Activated naive CD8-positive, alpha-beta T cell treated with anti-CD3 and anti-CD28 coated beads, Interleukin-2, amount 10 ng/mL, durations not matched to agents 7 days and 5 days (primary cell): Measurements from ENCODE around the gene POLR1G. TPM values are rescaled to one million over a fixed set of nuclear protein-coding genes. Genes with fewer than 3 reads are reported as not detected.

ENCODE experiments used
- ATAC-seq: fragments of 150-1000 bp; cut with Tn5 transposase; one replicate; pipeline ENCODE4 v1.10.0; 2021; ENCODE audit warnings: low read depth, moderate library complexity
- POLR2A ChIA-PET: fragments of 350-600 bp; sonication (Branson Sonifier 250); formaldehyde crosslinking; loops from one replicate; lab custom pipeline; 2021; ENCODE audit warnings: antibody characterized with exemption; lab: Charles Lee
- DNase-seq: peaks from one replicate; pipeline ENCODE4 v3.0.0; 2021
- H3K27ac Mint-ChIP-seq: one replicate; pipeline ENCODE4 v1.8.0; 2022; ENCODE audit warnings: mild to moderate bottlenecking, mixed read lengths
- H3K27me3 Mint-ChIP-seq: one replicate; pipeline ENCODE4 v1.8.0; 2022; ENCODE audit warnings: mild to moderate bottlenecking, moderate library complexity, mixed read lengths
- H3K36me3 Mint-ChIP-seq: one replicate; pipeline ENCODE4 v1.8.0; 2021; ENCODE audit warnings: mild to moderate bottlenecking, mixed read lengths
- H3K4me1 Mint-ChIP-seq: one replicate; pipeline ENCODE4 v1.8.0; 2021; ENCODE audit warnings: mixed read lengths
- H3K4me3 Mint-ChIP-seq: one replicate; pipeline ENCODE4 v1.8.0; 2022; ENCODE audit warnings: mild to moderate bottlenecking, moderate library complexity, mixed read lengths
- H3K9me3 Mint-ChIP-seq: one replicate; pipeline ENCODE4 v1.8.0; 2021; ENCODE audit warnings: mixed read lengths
- total RNA-seq, 2 experiments: library from RNA; stranded (reverse); gene quantifications; one replicate each; pipeline ENCODE4 v1.2.3, GENCODE V29; 2021

POLR1G gene
- total RNA-seq, 2 experiments from 2014 or later = 6.0 to 6.3 TPM

DNA sequence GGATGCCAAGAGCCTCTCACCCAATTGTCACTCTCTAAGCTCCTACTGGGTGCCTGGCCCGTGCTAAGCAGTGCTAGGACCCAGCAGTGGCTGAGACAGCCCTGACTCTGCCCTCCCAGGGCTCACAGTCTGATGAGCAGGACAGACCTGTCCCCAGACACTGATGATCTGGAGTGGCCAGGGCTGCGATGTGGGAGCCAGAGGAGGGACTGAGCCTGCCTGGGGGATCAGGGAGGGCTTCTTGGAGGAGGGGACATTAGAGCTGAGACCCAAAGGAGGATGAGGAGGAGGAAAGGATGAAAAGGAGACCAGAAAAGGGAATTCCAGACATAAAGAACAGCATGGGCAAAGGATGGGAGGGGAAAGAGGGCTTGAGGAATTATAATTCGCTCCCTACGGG lies 10.7 kb downstream of the POLR1G start:
- H3K4me3 Mint-ChIP-seq = no peak overlapping the region
- peaks cover 30% of the 10 kb centered on the region for H3K4me1 Mint-ChIP-seq
- H3K36me3 Mint-ChIP-seq = peaks cover 21% of the 10 kb centered on the region
- no peak for DNase-seq
- H3K27me3 Mint-ChIP-seq = no peaks in the 10 kb centered on the region
- no peak for ATAC-seq
- no peaks in the 10 kb centered on the region for H3K9me3 Mint-ChIP-seq
- POLR2A ChIA-PET = interaction anchor here (1.5 kb wide), 1 partner anchor 10 kb away, joined by 3 read pairs; no protein-coding TSS in a partner anchor
- H3K27ac Mint-ChIP-seq = peak overlapping the region; percentile 72

DNA sequence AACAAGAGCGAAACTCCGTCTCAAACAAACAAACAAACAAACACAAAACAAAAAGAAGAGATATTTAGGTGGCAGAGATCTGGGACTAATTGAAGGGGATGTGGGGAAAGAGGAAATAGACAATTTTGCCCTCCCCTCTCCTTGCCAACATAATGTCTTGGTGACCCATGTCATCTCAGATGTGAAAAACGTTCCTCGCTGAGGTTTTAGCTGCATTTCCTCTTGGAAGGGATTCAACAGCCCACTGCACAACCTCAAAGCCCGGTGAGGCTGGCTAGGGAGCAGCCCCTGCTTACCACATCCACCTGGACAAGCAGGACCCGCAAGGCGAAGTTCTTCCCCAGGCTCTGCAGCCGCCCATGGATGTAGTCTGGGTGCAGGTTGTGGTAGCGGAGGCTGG lies 12.4 kb downstream of the POLR1G start:
- POLR2A ChIA-PET = interaction anchor here (1.0 to 1.6 kb wide), 4 partner anchors 9 to 49 kb away, joined by 3 to 5 read pairs (median 4); partner anchors contain the start of gene FOSB
- ATAC-seq (no peak), DNase-seq (no peak)
- Mint-ChIP-seq H3K27ac (peak overlapping the region; percentile 92), H3K4me1 (peaks cover 42% of the 10 kb centered on the region), H3K36me3 (peaks cover 20% of the 10 kb centered on the region), H3K27me3 (no peaks in the 10 kb centered on the region), H3K4me3 (peak overlapping the region; percentile 76), H3K9me3 (no peaks in the 10 kb centered on the region)

DNA sequence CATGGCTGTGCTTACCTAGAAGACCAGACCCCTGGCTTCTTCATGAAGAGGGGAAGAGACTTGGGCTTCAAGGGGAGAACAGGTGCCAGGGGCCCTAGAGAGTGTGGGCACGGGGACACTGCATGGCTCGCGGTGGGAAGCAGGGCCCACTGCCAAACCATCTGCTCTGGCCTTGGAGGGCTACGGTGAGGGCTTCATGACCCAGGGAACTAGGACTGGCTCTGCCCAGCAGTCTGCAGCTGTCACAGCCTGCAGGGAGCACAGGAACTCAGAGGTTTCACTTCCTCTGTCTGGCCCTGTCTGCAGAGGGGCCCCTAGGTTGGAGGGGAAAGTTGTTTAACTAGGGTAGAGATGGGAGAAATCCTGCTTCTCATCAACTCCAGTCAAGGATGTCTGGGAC lies 13.0 kb downstream of the POLR1G start:
- H3K27ac Mint-ChIP-seq = peak overlapping the region; percentile 92
- ATAC-seq = peak; percentile 59
- no peaks in the 10 kb centered on the region for H3K9me3 Mint-ChIP-seq
- peaks cover 20% of the 10 kb centered on the region for H3K36me3 Mint-ChIP-seq
- peak; percentile 51 for DNase-seq
- H3K27me3 Mint-ChIP-seq = no peaks in the 10 kb centered on the region
- POLR2A ChIA-PET = interaction anchor here (1.0 to 1.6 kb wide), 4 partner anchors 9 to 48 kb away, joined by 3 to 5 read pairs (median 4); partner anchors contain the start of gene FOSB
- H3K4me1 Mint-ChIP-seq = peaks cover 46% of the 10 kb centered on the region
- peak overlapping the region; percentile 76 for H3K4me3 Mint-ChIP-seq

DNA sequence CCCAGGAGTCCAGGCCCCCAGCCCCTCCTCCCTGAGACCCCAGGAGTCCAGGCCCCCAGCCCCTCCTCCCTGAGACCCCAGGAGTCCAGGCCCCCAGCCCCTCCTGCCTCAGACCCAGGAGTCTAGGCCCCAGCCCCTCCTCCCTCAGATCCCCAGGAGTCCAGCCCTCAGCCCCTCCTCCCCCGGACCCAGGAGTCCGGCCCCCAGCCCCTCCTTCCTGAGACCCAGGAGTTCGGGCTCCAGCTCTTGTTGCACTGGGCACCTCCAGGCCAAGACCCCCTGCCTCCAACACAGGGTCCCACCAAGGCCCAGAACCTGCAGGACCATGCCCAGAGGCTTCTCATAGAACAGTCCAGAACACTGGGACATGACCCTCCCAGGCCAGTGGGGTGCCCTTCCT lies 13.5 kb downstream of the POLR1G start:
- peak overlapping the region; percentile 92 for H3K27ac Mint-ChIP-seq
- peaks cover 20% of the 10 kb centered on the region for H3K36me3 Mint-ChIP-seq
- no peaks in the 10 kb centered on the region for H3K27me3 Mint-ChIP-seq
- H3K9me3 Mint-ChIP-seq = no peaks in the 10 kb centered on the region
- POLR2A ChIA-PET = interaction anchor here (1.0 to 1.6 kb wide), 3 partner anchors 11 to 48 kb away, joined by 3 to 4 read pairs (median 4); partner anchors contain the start of gene FOSB
- DNase-seq (no peak), ATAC-seq (no peak)
- H3K4me3 Mint-ChIP-seq = peak overlapping the region; percentile 76
- peaks cover 49% of the 10 kb centered on the region for H3K4me1 Mint-ChIP-seq

DNA sequence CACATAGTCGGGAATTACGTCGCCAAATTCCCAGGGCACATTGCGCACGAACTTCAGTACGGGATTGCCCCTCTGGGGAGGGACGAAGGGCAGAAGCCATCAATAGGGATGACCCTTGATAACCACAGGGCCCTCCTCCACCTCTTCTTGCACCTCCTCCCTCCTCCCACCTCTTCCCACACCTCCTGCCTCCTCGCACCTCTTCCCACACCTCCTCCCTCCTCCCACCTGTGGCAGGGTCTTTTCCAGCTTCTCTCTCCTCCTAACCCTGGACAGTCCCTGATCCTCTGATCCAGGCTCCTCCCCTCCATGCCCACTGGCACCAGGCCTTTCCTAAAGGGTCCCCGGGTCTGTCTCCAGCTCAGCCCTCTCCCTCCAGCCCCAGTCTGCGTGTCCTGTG lies 13.9 kb downstream of the POLR1G start:
- Mint-ChIP-seq H3K36me3 (peaks cover 20% of the 10 kb centered on the region), H3K9me3 (no peaks in the 10 kb centered on the region), H3K4me1 (peaks cover 49% of the 10 kb centered on the region), H3K27me3 (no peaks in the 10 kb centered on the region), H3K27ac (peak overlapping the region; percentile 83), H3K4me3 (peak overlapping the region; percentile 58)
- POLR2A ChIA-PET = interaction anchor here (1.0 kb wide), 1 partner anchor 12 kb away, joined by 3 read pairs; no protein-coding TSS in a partner anchor
- no peak for ATAC-seq
- DNase-seq = no peak

DNA sequence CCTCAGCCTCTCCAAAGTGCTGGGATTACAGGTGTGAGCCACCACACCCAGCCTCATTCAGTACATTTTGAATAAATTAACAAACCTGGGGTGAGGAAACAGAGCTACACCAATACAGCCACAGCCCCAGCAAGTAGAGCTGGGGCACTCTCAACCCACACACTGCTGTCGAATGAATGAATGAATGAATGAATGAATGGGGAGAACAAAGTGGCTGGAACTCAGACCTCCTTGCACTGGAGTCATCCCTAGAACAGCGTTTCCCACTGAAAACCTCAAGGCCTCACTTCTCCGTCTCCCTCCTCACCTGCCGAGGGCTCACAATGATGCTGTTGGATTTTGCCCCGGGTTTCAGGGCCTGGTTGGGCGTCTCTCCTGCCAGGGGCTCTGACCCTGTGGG lies 14.4 kb downstream of the POLR1G start:
- Mint-ChIP-seq H3K4me1 (peaks cover 53% of the 10 kb centered on the region), H3K27ac (peak overlapping the region; percentile 83), H3K36me3 (peaks cover 16% of the 10 kb centered on the region), H3K4me3 (peak overlapping the region; percentile 50), H3K27me3 (no peaks in the 10 kb centered on the region), H3K9me3 (no peaks in the 10 kb centered on the region)
- DNase-seq (no peak), ATAC-seq (no peak)
- POLR2A ChIA-PET = interaction anchor here (1.0 kb wide), 1 partner anchor 13 kb away, joined by 3 read pairs; no protein-coding TSS in a partner anchor

DNA sequence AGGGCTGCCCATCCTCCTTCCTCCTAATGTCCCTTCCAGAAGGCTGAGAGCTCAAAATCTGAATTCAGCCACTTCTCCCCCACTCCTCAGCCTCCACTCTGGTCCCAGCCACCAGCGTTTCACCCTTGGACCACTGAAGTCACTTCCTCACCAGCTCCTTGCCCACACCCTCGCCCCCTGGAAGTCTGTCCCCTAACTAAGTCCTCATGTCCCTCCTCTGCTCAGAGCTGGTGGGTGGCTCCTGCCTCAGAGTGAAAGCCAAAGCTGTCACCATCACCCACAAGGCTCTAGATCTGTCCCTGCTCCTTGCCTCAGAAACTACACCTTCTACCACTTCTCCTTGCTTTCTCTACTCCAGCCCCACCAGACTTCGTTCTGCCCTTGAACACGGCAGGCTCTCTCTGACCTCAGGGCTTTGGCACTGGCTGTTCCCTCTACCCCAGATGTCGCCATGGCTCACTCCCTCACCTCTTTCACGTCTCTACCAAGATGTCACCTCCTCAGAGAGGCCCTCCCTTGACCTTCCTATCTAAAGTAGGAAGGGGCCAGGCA lies 15.6 kb downstream of the POLR1G start:
- H3K4me1 Mint-ChIP-seq = peaks cover 53% of the 10 kb centered on the region
- POLR2A ChIA-PET = interaction anchor here (0.8 kb wide), 1 partner anchor 48 kb away, joined by 4 read pairs; no protein-coding TSS in a partner anchor
- peaks cover 13% of the 10 kb centered on the region for H3K36me3 Mint-ChIP-seq

DNA sequence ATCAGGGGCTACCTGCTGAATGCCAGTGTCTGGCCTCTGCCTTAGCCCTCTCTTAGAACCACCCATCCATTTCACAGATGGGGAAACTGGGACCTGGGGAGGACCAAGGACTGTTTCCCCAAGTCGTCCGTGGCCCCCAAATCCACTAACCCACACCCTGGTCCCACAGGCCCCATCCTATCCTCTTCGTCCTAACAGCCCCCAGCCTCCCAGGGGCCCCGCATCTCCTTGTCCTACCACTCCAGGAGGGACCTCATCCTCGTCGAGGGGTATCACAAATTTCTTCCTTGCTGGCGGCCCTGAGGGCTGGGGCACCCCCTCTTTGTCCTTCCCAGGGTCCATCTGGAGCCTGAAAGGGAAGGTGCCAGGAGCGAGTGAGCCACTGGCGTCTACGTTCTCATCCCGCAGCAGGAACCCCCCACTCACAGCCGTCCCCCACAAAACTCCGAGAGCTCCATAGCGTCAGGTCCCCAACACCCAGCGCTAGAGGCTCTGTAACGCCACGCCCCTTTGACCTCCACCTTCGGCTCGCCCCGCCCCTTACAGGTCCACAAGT lies 16.7 kb downstream of the POLR1G start:
- Mint-ChIP-seq H3K4me3 (peak overlapping the region; percentile 95), H3K36me3 (peaks cover 9% of the 10 kb centered on the region), H3K27me3 (peaks cover 6% of the 10 kb centered on the region), H3K27ac (peak overlapping the region; percentile 94), H3K9me3 (no peaks in the 10 kb centered on the region), H3K4me1 (peaks cover 56% of the 10 kb centered on the region)
- DNase-seq = no peak
- no peak for ATAC-seq
- POLR2A ChIA-PET = interaction anchor here (0.7 to 1.7 kb wide), 4 partner anchors 13 to 55 kb away, joined by 3 to 8 read pairs (median 4); no protein-coding TSS in a partner anchor

More for the DNA sequence above, 15.6 kb downstream of the POLR1G start:
- DNase-seq = no peak
- Mint-ChIP-seq H3K27ac (peak overlapping the region; percentile 63), H3K9me3 (no peaks in the 10 kb centered on the region), H3K4me3 (peak overlapping the region; percentile 57), H3K27me3 (no peaks in the 10 kb centered on the region)
- no peak for ATAC-seq

DNA sequence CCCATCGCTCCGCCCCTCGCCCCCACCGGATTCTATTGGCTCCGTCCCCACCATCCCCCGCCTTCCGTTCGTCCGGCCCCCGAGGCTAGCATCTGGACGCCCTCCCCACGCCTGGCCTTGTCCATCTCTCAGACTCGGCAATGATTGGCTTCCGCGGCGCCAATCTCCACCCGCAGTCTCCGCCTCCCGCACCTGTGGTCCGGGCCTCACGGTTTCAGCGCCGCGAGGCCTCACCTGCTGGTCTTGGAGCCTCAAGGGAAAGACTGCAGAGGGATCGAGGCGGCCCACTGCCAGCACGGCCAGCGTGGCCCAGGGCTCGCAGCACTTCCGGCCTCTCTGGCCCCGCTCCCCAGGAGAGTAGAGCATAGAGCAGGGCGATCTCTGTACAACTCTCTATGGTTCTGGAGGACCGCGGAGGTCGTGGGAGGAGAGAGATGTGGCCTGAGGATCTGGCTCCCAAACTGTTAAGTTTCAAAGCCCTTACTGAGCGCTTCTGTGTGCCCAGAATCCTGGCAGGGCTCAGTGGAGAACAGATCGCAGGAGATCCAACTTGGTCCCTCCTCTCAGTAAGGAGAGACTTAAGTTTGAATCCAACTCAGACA lies 17.2 kb downstream of the POLR1G start, which contains the start of gene ERCC1:
ERCC1 (minus strand) TSS at position 329 of the 602 bp plus-strand sequence. CDS start 543 bp downstream, outside the sequence.
- POLR2A ChIA-PET = interaction anchor here (0.7 to 1.7 kb wide), 4 partner anchors 14 to 55 kb away, joined by 3 to 8 read pairs (median 4); no protein-coding TSS in a partner anchor
- Mint-ChIP-seq H3K27me3 (peaks cover 10% of the 10 kb centered on the region), H3K27ac (peak within 1 kb of the TSS; percentile 94), H3K36me3 (peaks cover 7% of the 10 kb centered on the region), H3K4me1 (peaks cover 54% of the 10 kb centered on the region), H3K4me3 (peak within 1 kb of the TSS; percentile 95), H3K9me3 (no peaks in the 10 kb centered on the region)
- peak; percentile 90 for DNase-seq
- peak; percentile 72 for ATAC-seq

DNA sequence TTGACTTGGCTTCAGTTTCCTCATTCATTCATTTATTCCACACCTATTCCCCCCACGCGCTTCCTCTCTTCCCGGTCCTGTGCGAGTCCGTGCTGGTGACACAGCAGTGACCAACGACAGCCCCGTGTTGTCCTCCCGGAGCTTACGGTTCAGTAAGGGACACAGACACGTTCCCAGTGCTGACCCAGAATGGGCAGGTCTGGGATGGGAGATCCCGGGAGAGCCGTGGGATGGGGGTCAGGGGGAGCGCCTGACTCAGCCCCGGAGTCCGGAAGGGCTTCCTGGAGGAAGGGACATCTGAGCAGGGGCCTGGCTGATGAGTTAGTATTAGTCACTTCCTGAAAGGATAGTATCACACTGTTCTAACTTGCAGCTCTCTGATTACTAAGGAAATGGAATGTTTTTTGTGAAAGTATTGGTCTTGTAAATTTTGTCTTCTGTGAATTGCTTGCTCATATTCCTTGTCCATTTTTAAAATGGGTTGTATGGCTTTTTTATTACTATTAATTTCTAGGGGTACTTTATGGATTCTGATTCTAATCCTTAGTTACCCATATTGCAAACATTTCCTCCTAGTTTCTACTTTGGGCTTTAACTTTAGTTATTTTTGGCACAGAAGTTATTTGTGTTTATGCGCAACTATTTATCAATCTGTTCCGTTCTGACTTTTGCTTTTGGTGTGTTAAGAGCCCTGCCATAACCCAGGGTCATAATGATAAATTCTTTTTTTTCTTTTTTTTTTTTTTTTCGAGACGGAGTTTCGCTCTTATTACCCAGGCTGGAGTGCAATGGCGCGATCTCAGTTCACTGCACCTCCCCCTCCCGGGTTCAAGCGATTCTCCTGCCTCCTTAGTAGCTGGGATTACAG lies 18.0 kb downstream of the POLR1G start:
- peak; percentile 26 for ATAC-seq
- DNase-seq = peak; percentile 59
- Mint-ChIP-seq H3K27ac (peak overlapping the region; percentile 94), H3K9me3 (no peaks in the 10 kb centered on the region), H3K4me1 (peaks cover 47% of the 10 kb centered on the region), H3K36me3 (peaks cover 6% of the 10 kb centered on the region), H3K27me3 (peaks cover 15% of the 10 kb centered on the region), H3K4me3 (peak overlapping the region; percentile 95)
- POLR2A ChIA-PET = interaction anchor here (1.3 to 1.7 kb wide), 2 partner anchors 16 to 45 kb away, joined by 4 to 8 read pairs; no protein-coding TSS in a partner anchor

DNA sequence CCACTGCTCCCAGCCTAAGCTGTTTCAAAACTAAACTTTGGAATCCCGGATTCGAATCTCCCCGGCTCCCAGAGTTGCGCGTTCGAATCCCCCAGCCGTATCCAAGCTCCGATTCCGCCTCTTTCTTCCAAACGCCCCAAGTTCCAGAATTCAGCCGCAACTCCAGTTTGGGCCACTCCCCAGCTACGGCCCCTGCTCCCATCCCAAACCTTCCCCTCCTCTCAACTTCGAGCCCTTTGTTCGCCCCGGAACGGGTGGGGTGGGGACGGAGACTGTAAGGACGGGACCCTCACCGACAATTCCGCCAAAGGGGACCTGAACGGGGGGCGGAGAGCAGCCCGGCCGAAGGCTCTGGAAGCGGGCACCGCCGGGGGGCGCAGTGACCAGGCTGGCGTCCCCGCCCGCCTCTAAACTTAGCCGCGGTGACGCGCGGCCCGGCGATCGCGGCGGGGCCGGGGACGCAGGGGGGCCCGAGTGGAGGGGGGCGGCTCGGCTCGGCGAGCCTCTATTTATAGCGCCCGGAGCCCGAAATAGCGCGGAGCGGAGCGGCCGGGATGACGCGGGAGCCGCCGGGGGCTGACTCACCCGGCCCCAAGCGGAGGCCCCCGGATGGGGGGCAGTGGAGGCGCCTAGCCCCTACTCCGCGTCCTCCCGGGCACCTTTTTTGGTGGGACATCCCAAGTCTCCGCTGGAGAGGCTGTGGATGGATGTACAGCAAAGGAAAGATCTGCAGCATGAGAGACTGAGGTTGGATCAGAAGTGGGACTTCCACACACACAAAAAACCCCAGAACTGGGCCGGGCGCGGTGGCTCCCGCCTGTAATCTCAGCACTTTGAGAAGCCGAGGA lies 22.2 kb downstream of the POLR1G start:
- Mint-ChIP-seq H3K27ac (peak overlapping the region; percentile 10), H3K4me3 (peak overlapping the region; percentile 68), H3K4me1 (peaks cover 19% of the 10 kb centered on the region), H3K36me3 (no peaks in the 10 kb centered on the region), H3K27me3 (peaks cover 26% of the 10 kb centered on the region), H3K9me3 (no peaks in the 10 kb centered on the region)
- no peak for DNase-seq
- POLR2A ChIA-PET = interaction anchor here (0.7 to 1.4 kb wide), 3 partner anchors 10 to 87 kb away, joined by 5 to 7 read pairs (median 5); no protein-coding TSS in a partner anchor
- no peak for ATAC-seq
